ENCODE measurements around the gene USH1C. TPM values are rescaled to one million over a fixed set of nuclear protein-coding genes. Genes with fewer than 3 reads are reported as not detected.

USH1C gene
- total and polyA plus RNA-seq, 8 donors: 4.8 to 107 (median 22.2) TPM

DNA sequence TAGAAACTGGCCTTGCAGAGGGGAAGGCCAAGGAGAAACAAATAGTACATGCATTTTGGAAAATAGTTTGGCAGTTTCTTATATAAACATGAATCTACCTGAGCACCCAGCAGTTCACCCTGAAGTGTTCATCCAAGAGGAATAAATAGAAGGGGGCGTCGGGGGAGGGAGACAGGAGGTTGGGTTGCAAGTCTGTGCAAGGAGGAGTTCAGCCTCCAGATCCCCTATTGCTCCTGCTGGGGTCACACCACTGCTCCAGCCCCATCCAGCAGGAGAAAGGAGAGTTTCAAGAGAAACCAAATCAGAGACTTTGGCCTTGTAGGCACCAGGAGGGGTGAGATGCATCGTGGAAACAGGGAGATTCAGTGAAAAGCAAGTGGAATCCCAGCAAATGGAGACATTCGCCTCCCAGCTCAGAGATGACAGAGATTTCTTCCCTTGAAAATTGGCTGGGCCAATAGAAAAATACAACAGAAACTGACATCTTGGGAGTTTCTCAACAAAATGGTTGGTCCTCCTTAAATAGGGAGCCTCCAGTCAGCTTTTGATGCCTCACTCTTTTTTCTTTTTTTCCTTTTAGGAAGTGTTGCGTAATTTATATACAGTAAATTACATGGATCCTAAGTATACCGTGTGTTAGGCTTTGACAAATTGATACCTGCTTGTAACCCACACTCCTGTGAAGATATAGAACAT lies 37.0 kb upstream of the USH1C start:
- 68 to 77% (median 75%) methylated on average over 6 of the region's 6 CpGs for WGBS, 5 donors
- no peak for TF ChIP-seq POLR2A (IDR thresholded peaks at IDR 0.05)
- TF ChIP-seq POLR2AphosphoS5 (IDR thresholded peaks at IDR 0.05): no peak
- no peak for TF ChIP-seq EP300 (IDR thresholded peaks at IDR 0.05)
- TF ChIP-seq, protein P1, sequence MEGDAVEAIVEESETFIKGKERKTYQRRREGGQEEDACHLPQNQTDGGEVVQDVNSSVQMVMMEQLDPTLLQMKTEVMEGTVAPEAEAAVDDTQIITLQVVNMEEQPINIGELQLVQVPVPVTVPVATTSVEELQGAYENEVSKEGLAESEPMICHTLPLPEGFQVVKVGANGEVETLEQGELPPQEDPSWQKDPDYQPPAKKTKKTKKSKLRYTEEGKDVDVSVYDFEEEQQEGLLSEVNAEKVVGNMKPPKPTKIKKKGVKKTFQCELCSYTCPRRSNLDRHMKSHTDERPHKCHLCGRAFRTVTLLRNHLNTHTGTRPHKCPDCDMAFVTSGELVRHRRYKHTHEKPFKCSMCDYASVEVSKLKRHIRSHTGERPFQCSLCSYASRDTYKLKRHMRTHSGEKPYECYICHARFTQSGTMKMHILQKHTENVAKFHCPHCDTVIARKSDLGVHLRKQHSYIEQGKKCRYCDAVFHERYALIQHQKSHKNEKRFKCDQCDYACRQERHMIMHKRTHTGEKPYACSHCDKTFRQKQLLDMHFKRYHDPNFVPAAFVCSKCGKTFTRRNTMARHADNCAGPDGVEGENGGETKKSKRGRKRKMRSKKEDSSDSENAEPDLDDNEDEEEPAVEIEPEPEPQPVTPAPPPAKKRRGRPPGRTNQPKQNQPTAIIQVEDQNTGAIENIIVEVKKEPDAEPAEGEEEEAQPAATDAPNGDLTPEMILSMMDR (IDR thresholded peaks at IDR 0.05): no peak
- peak in 1 of 2 donors; percentile 5 for DNase-seq
- Histone ChIP-seq H3K27ac (no peak overlapping the region), H3K4me1 (no peaks in the 10 kb centered on the region), H3K27me3 (no peaks in the 10 kb centered on the region), H3K4me3 (no peak overlapping the region), H3K36me3 (no peaks in the 10 kb centered on the region), H3K9me3 (no peaks in the 10 kb centered on the region)
- intact Hi-C loops (cut with DNase I; ENCODE audit: low total_unique reads): no loop called here

DNA sequence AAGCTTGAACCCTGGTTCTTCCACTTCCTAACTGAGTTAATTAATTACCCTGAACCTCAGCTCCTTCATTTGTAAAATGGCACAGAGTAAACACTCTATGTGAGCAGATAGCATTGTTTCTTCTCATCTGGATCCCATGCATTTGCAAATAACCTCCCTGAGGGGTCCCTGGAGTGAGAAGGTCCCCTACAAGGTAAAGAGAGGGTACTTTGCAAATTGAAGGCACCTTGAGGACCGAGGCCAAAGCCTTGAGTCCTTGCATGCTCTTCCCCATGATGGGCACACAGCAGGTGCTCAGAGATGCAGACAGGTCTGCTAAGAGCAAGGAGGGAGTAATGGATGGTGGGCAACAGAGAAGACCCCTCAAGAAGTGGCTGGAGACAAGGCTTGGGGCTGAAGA lies 36.1 kb upstream of the USH1C start:
- WGBS, 5 donors: 27 to 59% (median 41%) methylated on average over 1 of the region's 1 CpG
- H3K27me3 ChIP-seq: peaks cover 0 to under 1% (median 0%) of the 10 kb centered on the region in 3 donors
- peak in 1 of 2 donors; percentile 1 for DNase-seq
- TF ChIP-seq, protein P1 (IDR thresholded peaks at IDR 0.05): no peak
- no peak for TF ChIP-seq POLR2A (IDR thresholded peaks at IDR 0.05)
- no peak for TF ChIP-seq POLR2AphosphoS5 (IDR thresholded peaks at IDR 0.05)
- no peak for TF ChIP-seq EP300 (IDR thresholded peaks at IDR 0.05)
- H3K4me3 ChIP-seq: no peak overlapping the region
- H3K9me3 ChIP-seq: no peaks in the 10 kb centered on the region
- no peaks in the 10 kb centered on the region for H3K4me1 ChIP-seq
- H3K27ac ChIP-seq: no peak overlapping the region
- intact Hi-C loops (cut with DNase I; ENCODE audit: low total_unique reads): no loop called here
- H3K36me3 ChIP-seq: no peaks in the 10 kb centered on the region

DNA sequence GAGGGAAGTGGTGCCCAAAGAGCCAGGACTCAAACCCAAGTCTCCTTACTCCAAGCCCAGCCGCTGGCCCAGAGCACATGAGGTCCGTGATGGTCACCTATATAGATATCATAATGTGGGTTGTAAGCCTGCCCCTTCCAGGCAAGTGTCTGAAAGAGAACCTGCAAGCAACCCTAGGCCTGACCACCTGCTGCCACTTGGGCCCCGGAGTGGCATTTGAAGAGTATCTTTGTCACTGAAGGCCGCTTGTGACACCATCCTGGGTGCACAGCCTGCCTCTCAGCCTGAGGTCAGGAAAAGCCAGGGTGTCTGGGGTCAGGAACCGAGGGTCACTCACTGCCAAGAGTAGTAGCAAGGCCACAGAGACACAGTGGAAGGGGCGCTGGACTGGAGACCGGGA lies 35.2 kb upstream of the USH1C start:
- no peaks in the 10 kb centered on the region for H3K36me3 ChIP-seq
- no peak overlapping the region for H3K4me3 ChIP-seq
- no peaks in the 10 kb centered on the region for H3K4me1 ChIP-seq
- TF ChIP-seq POLR2AphosphoS5 (IDR thresholded peaks at IDR 0.05) (no peak), EP300 (IDR thresholded peaks at IDR 0.05) (no peak), POLR2A (IDR thresholded peaks at IDR 0.05) (no peak)
- TF ChIP-seq, protein P1 (IDR thresholded peaks at IDR 0.05): no peak
- H3K9me3 ChIP-seq: no peaks in the 10 kb centered on the region
- intact Hi-C loops (cut with DNase I; ENCODE audit: low total_unique reads): no loop called here
- peak in 1 of 2 donors; percentile 21 for DNase-seq
- peaks cover 0 to 9% (median 0%) of the 10 kb centered on the region in 3 donors for H3K27me3 ChIP-seq
- no peak overlapping the region for H3K27ac ChIP-seq
- WGBS, 5 donors: 82 to 94% (median 84%) methylated on average over 4 to 7 of the region's 7 CpGs

DNA sequence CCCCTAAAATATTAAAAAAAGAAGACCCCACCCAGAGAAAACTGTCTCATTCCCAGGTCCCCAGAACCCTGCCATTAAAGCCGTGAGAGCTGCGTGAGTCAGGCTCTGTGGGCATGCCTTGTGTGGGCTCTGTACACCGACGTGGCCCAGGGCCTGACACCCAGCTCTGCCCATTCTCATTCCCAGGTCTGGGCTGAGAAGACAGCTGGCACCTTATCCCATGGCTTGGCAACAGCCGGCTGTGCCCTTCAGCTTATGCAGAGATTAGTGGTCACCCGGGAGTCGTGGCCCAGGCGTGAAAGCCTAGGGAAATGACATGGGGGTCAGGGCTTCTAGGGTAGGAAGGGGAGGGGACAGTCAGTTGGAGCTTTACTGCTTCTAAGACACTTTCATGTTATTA lies 34.7 kb upstream of the USH1C start:
- TF ChIP-seq, protein P1 (IDR thresholded peaks at IDR 0.05): no peak
- TF ChIP-seq POLR2A (IDR thresholded peaks at IDR 0.05): no peak
- TF ChIP-seq EP300 (IDR thresholded peaks at IDR 0.05): no peak
- TF ChIP-seq POLR2AphosphoS5 (IDR thresholded peaks at IDR 0.05): no peak
- intact Hi-C loops (cut with DNase I; ENCODE audit: low total_unique reads): no loop called here
- peak in 1 of 2 donors; percentile 7 for DNase-seq
- Histone ChIP-seq H3K4me3 (no peak overlapping the region), H3K27ac (no peak overlapping the region), H3K9me3 (no peaks in the 10 kb centered on the region), H3K27me3 (peaks cover 0 to 14% (median 0%) of the 10 kb centered on the region in 3 donors), H3K4me1 (no peaks in the 10 kb centered on the region), H3K36me3 (no peaks in the 10 kb centered on the region)
- 86 to 92% (median 89%) methylated on average over 8 of the region's 8 CpGs for WGBS, 5 donors
